Gastrocnemius medialis (tissue), 4 donors: Measurements from ENCODE around the gene PCP4L1. TPM values are rescaled to one million over a fixed set of nuclear protein-coding genes. Genes with fewer than 3 reads are reported as not detected.

ENCODE experiments used
- ATAC-seq, 2 donors: fragments of 150-250 bp; one replicate each; pipeline ENCODE4 v1.9.1; 2016
- DNase-seq, 2 donors: peaks; one replicate each; pipeline ENCODE4 v3.0.0-alpha.2; 2019
- H3K27ac ChIP-seq, 4 donors: fragments of 200-600 bp; sonication (generic); 1 replicate in 1 of 4; 2 replicates in 3 of 4; pipeline ENCODE4 v1.5.1; 2016 to 2018; ENCODE audit warnings: mild to moderate bottlenecking in 2 of 4, moderate library complexity in 1 of 4
- H3K27me3 ChIP-seq, 3 donors: fragments of 200-600 bp; sonication (generic) in 2 of 3; 1 replicate in 1 of 3; 2 replicates in 2 of 3; pipeline versions ENCODE4 v1.5.1 to v1.6.0; 2016 to 2019; ENCODE audit warnings: mild to moderate bottlenecking in 1 of 3, moderate library complexity in 1 of 3
- H3K36me3 ChIP-seq, 2 donors: fragments of 200-600 bp; sonication (generic) in 1 of 2; one replicate each; pipeline ENCODE4 v1.5.1; 2017 to 2018
- H3K4me1 ChIP-seq, 2 donors: fragments of 200-600 bp; sonication (generic) in 1 of 2; one replicate each; pipeline ENCODE4 v1.5.1; 2016 to 2017; ENCODE audit warnings: mild to moderate bottlenecking in 2 of 2
- H3K4me3 ChIP-seq, 4 donors: fragments of 200-600 bp; sonication (generic) in 3 of 4; 1 replicate in 1 of 4; 2 replicates in 3 of 4; pipeline ENCODE4 v1.5.1; 2016 to 2019; ENCODE audit warnings: mild to moderate bottlenecking in 2 of 4
- H3K9me3 ChIP-seq, 3 donors: fragments of 200-600 bp; sonication (generic) in 2 of 3; 1 replicate in 1 of 3; 2 replicates in 2 of 3; pipeline ENCODE4 v1.5.1; 2016 to 2019
- POLR2A ChIP-seq, 2 donors: fragments of 450-650 bp; IDR thresholded peaks; one replicate each; pipeline ENCODE4 v1.6.1; 2017; ENCODE audit warnings: antibody characterized with exemption in 2 of 2, mild to moderate bottlenecking in 2 of 2, moderate library complexity in 2 of 2
- in situ Hi-C, 4 donors: fragments of 200-750 bp; cut with MboI; loops; one replicate each; pipeline versions ENCODE4 v1.15.0 to v1.8.0; 2017; ENCODE audit warnings: low sequenced_read_pairs in 4 of 4
- intact Hi-C: fragments of 100-400 bp; cut with DNase I; formaldehyde crosslinking; loops from one replicate; pipeline ENCODE4 v1.15.1; 2023; ENCODE audit warnings: low total_unique reads
- total RNA-seq, 4 donors: library from RNA; depleted of rRNA; stranded (reverse); fragments of >200 nt; gene quantifications; one replicate each; pipeline versions ENCODE4 v1.1.0 to v1.2.3, GENCODE V29; 2016
- TF ChIP-seq, protein P1 (sequence below), 5 experiments: fragments of 450-650 bp in 3 of 5; fragments of 200-600 bp in 2 of 5; sonication (generic) in 2 of 5; IDR thresholded peaks in 4 of 5; conservative IDR thresholded peaks in 1 of 5; 1 replicate in 4 of 5; 2 replicates in 1 of 5; pipeline ENCODE4 v1.5.1; 2016 to 2019; ENCODE audit warnings: antibody characterized with exemption in 5 of 5, mild to moderate bottlenecking in 3 of 5, moderate library complexity in 3 of 5

PCP4L1 gene
- total RNA-seq, 4 donors from 2014 or later: not detected

DNA sequence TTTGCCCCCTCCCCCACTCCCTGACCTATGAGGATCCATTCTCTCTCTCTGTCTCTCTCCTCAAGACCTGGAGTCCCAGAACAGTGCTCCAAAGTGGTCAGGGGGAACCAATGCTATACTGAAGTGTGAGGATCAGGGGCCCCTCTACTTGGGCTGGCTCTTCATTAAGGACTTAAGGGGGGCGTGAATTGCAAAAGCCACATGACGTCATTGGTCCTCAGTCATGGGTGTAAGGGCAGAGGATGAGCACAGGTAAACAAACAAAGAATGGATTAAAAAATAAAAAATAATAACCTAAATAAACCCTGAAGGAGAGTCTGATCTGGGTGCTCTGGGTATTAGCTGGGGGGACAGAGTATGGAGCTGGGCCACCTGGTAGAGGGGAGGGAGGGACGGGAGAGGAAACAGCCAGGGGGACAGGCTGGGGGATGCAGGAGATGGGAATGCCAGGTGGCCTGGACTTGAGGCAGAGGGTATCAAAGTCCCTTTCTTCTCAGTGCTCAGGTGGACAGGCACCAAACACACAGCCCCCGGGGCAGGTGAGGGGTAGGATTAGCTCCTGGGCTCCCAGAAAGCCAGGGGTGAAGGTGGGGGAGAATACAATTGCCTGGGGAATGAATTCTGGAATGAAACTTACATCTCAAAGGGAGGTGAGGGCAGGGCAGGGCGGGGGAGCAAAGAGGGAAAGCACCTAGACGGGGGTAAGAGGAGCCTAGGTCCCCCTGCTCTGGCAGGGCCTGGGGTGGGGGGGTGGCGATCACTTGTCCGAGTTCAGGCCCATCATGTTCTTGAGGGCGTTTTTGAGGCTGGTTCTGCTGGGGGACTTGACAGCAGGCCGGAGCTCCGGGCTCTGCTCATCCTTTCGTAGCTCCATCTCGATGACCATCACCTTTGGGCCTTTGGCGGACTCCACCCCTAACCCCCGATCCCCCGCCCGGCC is 46.7 kb downstream of the PCP4L1 start:
- intact Hi-C loops (no loop called here), in situ Hi-C loops (no loop called here)
- H3K9me3 ChIP-seq: no peaks in the 10 kb centered on the region
- peak overlapping the region; percentile 7 to 61 (median 34) for H3K27ac ChIP-seq
- no peaks in the 10 kb centered on the region for H3K4me1 ChIP-seq
- no peak for DNase-seq
- no peak for TF ChIP-seq POLR2A (IDR thresholded peaks at IDR 0.05)
- TF ChIP-seq, protein P1, sequence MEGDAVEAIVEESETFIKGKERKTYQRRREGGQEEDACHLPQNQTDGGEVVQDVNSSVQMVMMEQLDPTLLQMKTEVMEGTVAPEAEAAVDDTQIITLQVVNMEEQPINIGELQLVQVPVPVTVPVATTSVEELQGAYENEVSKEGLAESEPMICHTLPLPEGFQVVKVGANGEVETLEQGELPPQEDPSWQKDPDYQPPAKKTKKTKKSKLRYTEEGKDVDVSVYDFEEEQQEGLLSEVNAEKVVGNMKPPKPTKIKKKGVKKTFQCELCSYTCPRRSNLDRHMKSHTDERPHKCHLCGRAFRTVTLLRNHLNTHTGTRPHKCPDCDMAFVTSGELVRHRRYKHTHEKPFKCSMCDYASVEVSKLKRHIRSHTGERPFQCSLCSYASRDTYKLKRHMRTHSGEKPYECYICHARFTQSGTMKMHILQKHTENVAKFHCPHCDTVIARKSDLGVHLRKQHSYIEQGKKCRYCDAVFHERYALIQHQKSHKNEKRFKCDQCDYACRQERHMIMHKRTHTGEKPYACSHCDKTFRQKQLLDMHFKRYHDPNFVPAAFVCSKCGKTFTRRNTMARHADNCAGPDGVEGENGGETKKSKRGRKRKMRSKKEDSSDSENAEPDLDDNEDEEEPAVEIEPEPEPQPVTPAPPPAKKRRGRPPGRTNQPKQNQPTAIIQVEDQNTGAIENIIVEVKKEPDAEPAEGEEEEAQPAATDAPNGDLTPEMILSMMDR (IDR thresholded peaks at IDR 0.05 in 4 of 5, conservative IDR thresholded peaks at IDR 0.05 in 1 of 5): no peak
- H3K36me3 ChIP-seq: no peaks in the 10 kb centered on the region
- peaks cover 0 to 12% (median 3%) of the 10 kb centered on the region in 3 donors for H3K27me3 ChIP-seq
- ATAC-seq: no peak
- peak overlapping the region; percentile 51 to 62 (median 59) for H3K4me3 ChIP-seq

DNA sequence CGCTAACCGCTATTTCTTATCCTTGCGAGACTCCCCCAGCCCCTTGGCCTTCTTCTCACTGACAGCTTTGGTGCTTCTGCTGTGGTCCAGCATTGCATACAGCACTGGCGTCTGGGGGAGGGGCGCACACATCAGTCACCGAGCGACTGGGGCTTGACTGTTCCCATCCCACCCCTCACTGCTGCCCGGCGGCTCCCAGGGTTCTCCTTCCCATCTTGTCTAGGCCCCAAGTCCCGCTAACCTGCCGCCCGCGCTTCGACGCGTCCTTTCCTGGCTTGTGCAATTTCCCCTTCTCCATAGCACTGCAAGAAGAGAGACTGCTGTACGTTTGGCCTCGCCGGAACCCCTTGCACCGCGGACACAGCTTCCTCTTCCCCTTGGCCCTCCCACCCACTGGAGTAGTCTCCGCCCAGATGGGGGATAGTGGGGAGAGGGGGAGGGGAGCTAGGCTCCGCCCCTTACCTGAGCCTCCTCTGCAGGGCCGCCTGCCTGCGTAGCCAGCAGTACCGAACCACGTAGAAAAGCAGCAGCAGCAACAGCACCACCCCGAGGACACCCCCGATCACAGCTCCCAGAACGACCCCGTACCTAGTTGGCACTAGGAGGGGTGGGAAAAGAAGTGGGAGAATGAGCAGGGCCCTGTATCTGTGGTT is 47.4 kb downstream of the PCP4L1 start:
- ATAC-seq: peak in 1 of 2 donors; percentile 57
- intact Hi-C loops: no loop called here

DNA sequence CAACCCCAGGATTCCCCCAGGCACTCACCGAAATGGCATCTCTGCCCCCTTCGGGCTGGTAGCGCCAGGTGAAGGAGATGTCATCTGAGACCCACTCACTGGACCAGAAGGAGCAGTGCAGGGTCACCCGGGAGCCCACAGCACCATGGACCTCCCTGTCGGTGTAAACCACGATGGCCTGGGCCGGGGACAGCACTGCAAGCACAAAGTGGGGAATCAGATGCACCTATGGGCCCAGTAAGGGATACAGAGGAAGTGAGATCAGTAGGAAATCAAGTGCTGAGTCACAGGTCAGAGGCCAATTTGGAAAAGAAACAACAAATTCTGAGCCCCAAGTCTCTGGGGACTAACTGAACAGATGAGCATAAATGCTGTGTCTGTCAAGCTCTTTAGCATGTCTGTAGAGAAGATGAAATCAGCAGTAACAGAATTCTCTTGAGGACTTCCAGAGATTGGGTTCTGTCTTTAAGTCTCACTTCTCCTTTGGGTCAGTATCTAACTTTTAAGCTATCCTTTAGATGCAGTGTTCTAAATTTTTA is 48.8 kb downstream of the PCP4L1 start:
- intact Hi-C loops: no loop called here

More for the DNA sequence above, 47.4 kb downstream of the PCP4L1 start:
- DNase-seq: peak; percentile 39 to 54
- no peaks in the 10 kb centered on the region for H3K9me3 ChIP-seq
- H3K27ac ChIP-seq: peak overlapping the region; percentile 7 to 61 (median 34)
- H3K4me1 ChIP-seq: no peaks in the 10 kb centered on the region
- H3K27me3 ChIP-seq: peaks cover 0 to 12% (median 3%) of the 10 kb centered on the region in 3 donors
- H3K36me3 ChIP-seq: no peaks in the 10 kb centered on the region
- H3K4me3 ChIP-seq: peak overlapping the region; percentile 51 to 62 (median 59)
- in situ Hi-C loops: no loop called here
- TF ChIP-seq, protein P1 (IDR thresholded peaks at IDR 0.05 in 4 of 5, conservative IDR thresholded peaks at IDR 0.05 in 1 of 5): no peak
- peak in 1 of 2 donors; percentile 50 for TF ChIP-seq POLR2A (IDR thresholded peaks at IDR 0.05)

DNA sequence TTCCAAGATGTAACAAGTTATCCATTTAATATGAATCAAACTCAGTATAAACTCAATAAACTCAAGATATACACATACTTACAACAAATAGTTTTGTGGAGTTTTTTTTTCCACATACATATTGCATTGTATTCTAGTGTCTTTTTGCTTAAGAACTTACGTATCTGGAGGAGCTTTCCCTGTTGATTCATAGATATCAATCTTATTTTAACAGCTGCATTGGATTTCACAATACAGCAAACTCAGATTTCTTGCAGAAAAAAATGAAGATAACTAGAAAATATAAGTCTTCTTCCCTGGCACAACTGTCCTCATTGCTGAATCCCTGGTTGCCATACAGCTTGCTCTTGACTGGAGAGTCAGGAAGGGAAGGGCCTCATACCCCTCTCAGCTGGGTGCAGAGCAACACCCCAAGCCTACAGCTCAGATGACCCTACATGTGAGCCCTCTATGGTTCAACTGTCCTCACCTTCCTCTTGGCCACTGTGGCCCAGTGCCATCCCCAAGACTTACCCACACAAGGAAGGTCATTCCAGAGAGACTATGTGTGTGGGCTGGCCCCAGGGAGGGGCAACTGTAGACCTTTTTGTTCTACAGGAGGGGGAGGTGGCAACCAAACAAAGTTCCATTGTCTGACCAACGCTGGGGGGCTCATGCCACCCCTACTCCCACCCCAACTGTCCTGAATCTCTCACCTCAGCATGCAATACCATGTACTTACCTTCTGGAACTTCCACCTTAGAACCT is 49.5 kb downstream of the PCP4L1 start:
- H3K27ac ChIP-seq: peak overlapping the region in 2 of 4 donors; percentile 20 to 22
- no peaks in the 10 kb centered on the region for H3K4me1 ChIP-seq
- H3K36me3 ChIP-seq: no peaks in the 10 kb centered on the region
- H3K27me3 ChIP-seq: peaks cover 0 to 12% (median 3%) of the 10 kb centered on the region in 3 donors
- H3K9me3 ChIP-seq: no peaks in the 10 kb centered on the region
- TF ChIP-seq, protein P1 (IDR thresholded peaks at IDR 0.05 in 4 of 5, conservative IDR thresholded peaks at IDR 0.05 in 1 of 5): no peak
- TF ChIP-seq POLR2A (IDR thresholded peaks at IDR 0.05): no peak
- no peak overlapping the region for H3K4me3 ChIP-seq
- in situ Hi-C loops (no loop called here), intact Hi-C loops (no loop called here)
- DNase-seq (no peak), ATAC-seq (no peak)

More for the DNA sequence above, 48.8 kb downstream of the PCP4L1 start:
- in situ Hi-C loops: no loop called here
- ATAC-seq: peak; percentile 22 to 35
- Histone ChIP-seq H3K9me3 (no peaks in the 10 kb centered on the region), H3K4me3 (peak overlapping the region in 1 of 4 donors; percentile 10), H3K4me1 (no peaks in the 10 kb centered on the region), H3K36me3 (no peaks in the 10 kb centered on the region), H3K27ac (peak overlapping the region in 3 of 4 donors; percentile 13 to 61 (median 58)), H3K27me3 (peaks cover 0 to 12% (median 3%) of the 10 kb centered on the region in 3 donors)
- DNase-seq: no peak
- TF ChIP-seq POLR2A (IDR thresholded peaks at IDR 0.05): no peak
- TF ChIP-seq, protein P1 (IDR thresholded peaks at IDR 0.05 in 4 of 5, conservative IDR thresholded peaks at IDR 0.05 in 1 of 5): no peak
